ENCODE results near the gene KLK7.
"Not testable (repeated sequence)": the region's sequence is repeated elsewhere in the genome, so short reads cannot be mapped to it uniquely, and the experiment has no call there.

The KLK7 gene

DNA sequence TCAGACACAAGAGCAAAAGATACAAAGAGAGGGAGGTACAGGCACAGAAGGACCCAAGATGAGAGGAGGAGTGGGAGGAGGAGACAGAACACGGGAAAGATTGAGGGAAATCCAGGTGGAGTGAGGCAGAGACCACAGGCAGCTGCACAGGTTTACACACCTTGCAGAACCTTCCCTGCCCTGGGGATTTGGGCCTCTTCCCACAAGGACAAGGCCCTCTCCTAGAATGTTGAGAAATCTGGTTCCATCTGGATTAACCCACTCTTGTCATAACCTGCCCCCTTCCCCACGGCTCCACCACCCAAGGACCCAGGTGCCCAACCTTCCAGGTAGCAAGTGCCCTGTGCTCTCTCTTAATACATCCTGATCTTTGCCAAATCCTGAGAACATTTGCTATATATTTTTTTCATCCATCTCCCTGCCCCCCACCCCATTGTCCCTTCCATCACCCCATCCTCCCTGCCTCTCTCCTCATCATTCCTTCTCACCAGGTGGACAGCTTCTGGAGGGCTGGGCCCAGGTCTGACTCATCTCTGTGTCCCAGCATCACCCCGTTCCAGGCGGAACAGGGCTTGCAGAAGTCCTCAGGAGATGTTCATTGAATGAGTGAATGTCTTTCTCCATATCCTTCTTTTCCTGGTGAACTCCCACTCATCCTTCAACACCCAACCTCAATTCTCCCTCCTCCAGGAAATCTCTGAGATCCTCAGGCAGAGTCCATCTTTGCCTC, 26.5 kb upstream of the KLK7 start:
- no peak for DNase-seq

- no peak for DNase-seq
These were observed 25.6 kb upstream of the KLK7 start for GRCh38 chr19:51009061-51009891.

DNA sequence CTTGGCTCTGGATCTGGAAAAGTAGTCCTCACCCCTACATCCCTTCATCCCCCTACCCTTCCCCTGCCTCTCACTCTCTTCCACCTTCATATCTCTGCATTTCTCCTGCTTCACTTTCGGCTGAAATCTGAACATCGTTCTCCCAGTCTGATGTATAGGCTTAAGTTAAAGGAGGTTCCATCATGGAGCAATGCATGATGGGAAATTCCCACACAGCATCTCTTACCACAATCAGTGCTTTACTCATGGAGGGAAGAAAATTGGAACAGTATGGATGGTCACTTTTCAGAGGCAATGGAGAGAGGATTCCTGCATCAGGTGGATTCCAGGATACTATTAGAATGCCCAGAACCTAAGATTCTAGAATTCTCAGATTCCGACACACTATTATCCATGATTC, 23.8 kb upstream of the KLK7 start:
- no peak for DNase-seq

DNA sequence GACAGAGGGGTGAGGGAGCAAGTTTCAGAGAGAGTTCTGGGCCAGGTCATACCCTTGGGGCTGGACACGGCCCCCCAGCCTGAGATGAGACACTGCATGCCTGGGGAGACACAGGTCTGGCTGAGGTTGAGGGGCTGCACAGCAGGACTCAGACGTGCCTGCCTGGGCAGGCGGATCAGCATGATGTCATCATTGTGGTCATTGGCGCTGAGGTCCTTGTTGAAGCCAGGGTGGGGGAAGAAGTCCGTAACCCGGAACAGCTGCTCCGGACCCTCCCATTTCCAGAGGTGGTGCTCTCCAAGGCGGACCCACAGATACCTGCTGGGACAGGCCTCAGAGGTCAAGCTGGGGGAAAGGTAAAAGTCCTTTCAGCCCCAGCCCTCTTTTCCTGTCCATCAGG, 22.7 kb upstream of the KLK7 start:
- DNase-seq: no peak

DNA sequence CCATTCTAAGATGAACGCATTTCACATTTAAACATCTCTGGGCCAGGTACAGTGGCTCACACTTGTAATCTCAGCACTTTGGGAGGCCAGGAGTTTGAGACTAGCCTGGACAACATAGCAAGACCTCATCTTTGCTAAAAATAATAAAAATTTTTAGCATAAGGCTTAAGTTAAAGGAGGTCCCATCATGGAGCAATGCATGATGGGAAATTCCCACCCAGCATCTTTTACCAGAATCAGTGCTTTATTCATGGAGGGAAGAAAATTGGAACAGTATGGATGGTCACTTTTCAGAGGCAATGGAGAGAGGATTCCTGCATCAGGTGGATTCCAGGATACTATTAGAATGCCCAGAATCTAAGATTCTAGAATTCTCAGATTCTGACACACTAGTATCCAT, 21.5 kb upstream of the KLK7 start:
- no peak for DNase-seq

GRCh38 chr19:51003316-51003715, 19.6 kb upstream of the KLK7 start:
- DNase-seq: no peak

- no peak for DNase-seq
These were observed 19.0 kb upstream of the KLK7 start for GRCh38 chr19:51002542-51003311.

- DNase-seq: no peak
These were observed 18.4 kb upstream of the KLK7 start for GRCh38 chr19:51002089-51002532.

DNA sequence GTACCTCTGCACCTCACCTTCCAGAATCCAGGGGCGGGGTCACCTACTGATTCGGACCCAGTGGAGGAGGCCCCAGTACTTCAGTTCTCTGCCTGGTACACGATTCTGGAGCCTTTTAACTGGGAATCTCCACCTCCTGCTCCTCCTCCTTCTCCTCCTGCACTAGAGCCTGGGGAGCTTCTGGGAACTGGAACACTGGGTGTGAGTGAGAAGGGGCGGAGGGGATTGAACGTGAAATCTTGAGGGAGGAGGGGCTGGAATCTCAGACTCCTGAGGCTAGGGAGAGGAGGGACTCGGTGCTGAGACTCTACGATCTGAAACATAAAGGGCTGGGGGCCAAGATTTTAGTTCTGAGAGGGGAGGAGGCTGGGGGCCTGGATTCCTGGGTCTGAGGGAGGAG, 17.8 kb upstream of the KLK7 start, which contains the start of gene KLK8:
KLK8 (minus strand) TSS at position 90 of the 400 bp plus-strand sequence. CDS start 437 bp downstream, outside the sequence.
- DNase-seq: no peak

DNA sequence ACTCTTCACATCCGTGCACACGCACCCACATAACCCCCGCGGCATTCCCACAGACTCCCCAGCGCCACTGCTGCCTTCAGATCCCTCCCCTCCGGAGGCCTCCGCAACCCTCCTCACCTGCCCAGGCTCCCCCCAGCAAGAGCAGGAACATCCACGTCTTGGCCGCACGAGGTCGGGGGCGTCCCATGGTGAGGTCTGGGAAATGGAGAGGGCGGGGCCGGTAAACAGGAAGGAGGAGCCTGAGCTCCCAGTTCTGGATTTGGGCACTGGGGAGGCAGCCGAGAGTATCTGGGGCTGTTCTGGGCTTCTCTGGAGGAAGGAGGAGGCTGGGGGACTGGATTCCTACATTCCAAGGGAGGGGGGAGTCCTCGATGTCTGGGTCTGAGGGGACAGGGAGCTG, 17.3 kb upstream of the KLK7 start:
- DNase-seq: no peak

DNA sequence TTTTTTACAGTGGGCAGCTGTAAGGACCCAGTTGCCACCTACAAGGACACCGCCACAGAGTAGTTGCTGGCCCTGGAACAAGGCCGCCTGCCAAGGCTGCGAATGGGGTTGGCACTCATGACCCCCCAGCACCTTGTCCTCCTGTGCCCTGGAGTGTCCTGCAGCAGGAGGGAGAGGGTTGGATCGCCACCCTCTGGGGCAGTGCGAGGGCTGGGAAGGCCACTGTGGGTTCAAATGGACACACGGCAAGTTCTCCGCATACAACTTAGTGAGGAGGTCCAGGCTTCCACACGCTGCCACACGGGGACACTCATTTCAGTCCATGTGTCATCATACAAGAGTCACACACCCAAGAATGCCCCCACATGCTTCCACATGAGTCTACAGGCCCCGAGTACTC, 16.7 kb upstream of the KLK7 start:
- DNase-seq: no peak

DNA sequence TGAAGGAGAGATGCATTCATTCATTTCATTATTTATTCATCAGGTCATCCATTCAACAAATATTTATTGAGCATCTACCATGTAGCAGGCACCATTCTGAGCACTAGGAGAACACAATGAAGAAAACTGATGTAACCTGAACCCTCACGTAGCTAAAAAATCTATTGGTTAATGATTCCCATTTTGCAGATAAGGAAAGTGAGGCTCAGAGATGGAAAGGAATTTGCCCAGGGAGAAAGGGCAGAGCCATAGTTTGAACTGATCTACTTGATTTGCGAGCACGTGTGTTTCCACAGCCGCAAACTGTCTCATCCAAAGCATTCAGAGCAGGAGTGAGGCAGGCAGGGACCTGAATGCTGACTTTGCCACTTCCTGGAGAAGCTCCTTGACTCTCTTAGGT, 15.0 kb upstream of the KLK7 start:
- DNase-seq: no peak

DNA sequence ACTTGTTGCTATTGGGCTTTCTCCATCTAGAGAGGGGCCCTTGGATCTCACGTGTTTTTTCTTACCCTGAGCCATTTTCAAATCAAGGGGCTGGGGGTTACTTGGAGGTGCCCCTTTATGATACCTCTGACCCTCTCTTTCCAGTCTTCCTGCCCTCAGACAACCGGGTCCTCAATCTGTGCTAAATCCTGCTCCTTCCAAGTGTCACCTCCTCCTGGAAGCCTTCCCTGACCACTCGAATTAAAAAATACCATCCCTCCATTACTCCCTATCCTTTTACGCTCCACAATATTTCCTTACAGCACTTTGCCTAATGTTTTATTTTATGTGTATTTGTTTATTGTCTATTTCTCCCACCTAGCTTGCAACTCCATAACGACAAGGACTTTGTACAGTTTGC, 14.3 kb upstream of the KLK7 start:
- DNase-seq: no peak

DNA sequence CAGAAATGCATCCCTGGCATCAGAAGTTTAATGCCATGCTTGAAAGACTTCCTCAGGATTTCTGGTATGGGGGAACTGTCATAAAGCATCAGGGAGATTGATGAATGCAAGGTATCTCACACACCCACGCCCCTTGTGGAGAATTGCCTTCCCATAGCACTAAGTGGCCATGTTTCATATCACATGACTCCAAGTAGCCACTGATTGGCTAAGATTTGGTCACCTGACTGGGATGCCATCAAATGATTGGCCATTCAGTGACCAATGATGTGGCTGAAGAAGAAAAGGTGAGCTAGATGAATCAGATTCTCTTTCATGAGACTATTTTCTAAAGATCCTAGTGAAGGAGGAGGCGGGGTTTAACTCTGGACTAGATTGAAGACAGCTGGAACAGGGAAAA, 10.4 kb upstream of the KLK7 start:
- DNase-seq: no peak

GRCh38 chr19:50992666-50993035, 8.9 kb upstream of the KLK7 start:
- no peak for DNase-seq

- DNase-seq: not testable (repeated sequence)
These were observed 699 bp upstream of the KLK7 start for GRCh38 chr19:50984416-50984815.

GRCh38 chr19:50982186-50982585, 1.5 kb downstream of the KLK7 start:
- no peak for DNase-seq

DNA sequence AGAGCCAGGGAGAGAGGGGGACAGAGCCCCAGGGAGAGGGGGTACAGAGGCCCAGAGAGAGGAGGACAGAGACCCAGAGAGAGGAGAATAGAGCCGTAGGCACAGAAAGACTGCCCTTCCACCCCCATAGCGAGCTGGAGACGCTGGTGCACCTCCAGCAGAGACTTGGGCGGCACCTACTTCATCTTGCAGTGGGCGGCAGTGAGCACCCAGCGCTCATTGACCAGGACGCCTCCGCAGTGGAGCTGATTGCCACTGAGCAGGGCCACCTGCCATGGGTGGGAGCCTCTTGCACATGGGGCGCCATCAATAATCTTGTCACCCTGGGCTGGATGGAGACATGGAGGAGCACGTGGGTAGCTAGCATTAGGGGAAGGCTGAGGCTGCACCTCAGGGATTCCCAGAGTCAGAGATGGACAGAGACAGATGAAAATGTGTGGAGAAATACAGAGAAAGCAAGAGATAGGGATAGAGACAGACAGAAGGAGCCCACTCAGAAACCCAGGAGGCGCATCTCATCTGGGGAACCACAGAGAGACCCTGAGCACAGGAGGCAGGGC, 2.0 kb downstream of the KLK7 start:
- no peak for DNase-seq

DNA sequence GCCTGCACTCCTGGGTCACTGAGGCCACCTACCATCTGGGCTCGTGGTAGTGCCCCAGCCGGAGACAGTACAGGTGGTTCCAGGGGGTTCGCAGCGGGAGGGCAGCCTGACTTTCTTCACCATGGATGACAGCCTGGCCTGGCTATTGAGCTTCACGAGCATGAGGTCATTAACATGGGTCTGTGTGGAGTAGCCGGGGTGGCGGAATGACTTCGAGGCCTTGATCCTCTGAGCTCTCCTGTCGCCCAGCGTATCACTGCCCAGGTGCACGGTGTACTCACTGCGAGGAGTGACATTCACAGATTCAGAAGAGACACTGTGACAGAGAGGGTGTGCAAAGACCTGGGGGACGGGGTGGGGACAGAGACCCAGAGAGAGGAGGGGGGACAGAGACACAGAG, 3.5 kb downstream of the KLK7 start:
- DNase-seq: no peak

DNA sequence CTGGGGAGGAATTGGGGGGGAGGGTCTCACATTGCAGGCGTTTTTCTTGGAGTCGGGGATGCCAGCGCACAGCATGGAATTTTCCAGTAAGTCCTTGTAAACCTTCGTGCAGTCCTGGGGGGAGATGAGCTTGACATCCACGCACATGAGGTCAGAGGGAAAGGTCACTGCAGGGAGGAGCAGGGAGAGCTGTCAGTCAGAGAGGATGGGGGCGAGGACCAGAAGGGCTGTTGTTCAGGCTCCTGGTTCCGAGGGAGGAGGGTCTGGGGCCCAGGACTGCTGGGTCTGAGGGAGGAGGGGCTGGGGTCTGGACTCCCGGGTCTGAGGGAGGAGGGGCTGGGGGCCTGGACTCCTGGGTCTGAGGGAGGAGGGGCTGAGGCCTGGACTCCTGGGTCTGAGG, 4.0 kb downstream of the KLK7 start:
- DNase-seq: no peak

GRCh38 chr19:50978772-50979390, 4.8 kb downstream of the KLK7 start:
- DNase-seq: no peak

- no peak for DNase-seq
These were observed 6.1 kb downstream of the KLK7 start for GRCh38 chr19:50977626-50978025.

DNA sequence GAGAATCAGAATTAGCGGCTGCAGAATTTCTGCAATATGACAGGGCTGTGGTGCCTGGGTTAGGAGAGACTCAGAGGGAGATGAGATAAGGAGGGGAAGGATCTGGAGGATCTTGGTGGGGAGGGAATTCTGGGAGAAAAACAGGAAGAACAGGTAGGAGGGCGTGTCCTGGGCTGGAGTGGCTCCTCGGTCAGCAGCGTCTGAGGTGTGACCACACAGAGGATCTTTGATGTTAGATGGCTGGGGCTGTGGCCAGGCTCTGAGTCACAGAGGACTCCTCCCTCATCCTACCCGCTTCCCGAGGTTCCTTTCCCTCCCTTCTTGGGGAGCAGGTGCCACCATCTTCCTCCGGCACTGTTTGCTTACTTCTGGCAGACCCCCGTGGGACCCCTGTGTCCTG, 8.0 kb downstream of the KLK7 start:
- no peak for DNase-seq
